Progenitor cell of endocrine pancreas (in vitro differentiated cells): ENCODE results near the gene MEIS2. TPM values are rescaled to one million over a fixed set of nuclear protein-coding genes. Genes with fewer than 3 reads are reported as not detected.

ENCODE experiments used
- DNase-seq: peaks from one replicate; pipeline ENCODE4 v3.0.0; 2021; ENCODE audit warnings: low spot score; ENCODE audit not compliant: unreplicated experiment
- H3K27ac Mint-ChIP-seq: 2 replicates; pipeline ENCODE4 v1.8.0; 2021; ENCODE audit warnings: mild to moderate bottlenecking, moderate library complexity, mixed read lengths
- H3K27me3 Mint-ChIP-seq: 2 replicates; pipeline ENCODE4 v1.8.0; 2021; ENCODE audit warnings: mixed read lengths
- H3K36me3 Mint-ChIP-seq: 2 replicates; pipeline ENCODE4 v1.8.0; 2022; ENCODE audit warnings: mixed read lengths; ENCODE audit not compliant: insufficient read depth
- H3K4me1 Mint-ChIP-seq: 2 replicates; pipeline ENCODE4 v1.8.0; 2021; ENCODE audit warnings: low read depth, mixed read lengths
- H3K4me3 Mint-ChIP-seq: 2 replicates; pipeline ENCODE4 v1.8.0; 2021; ENCODE audit warnings: low read depth, mild to moderate bottlenecking, moderate library complexity, mixed read lengths
- H3K9me3 Mint-ChIP-seq: 2 replicates; pipeline ENCODE4 v1.8.0; 2021; ENCODE audit warnings: low read depth, mixed read lengths
- total RNA-seq: library from RNA; stranded (reverse); gene quantifications from 2 replicates; pipeline ENCODE4 v1.2.1, GENCODE V29; 2021
- TF ChIP-seq, protein P1 (sequence below): fragments of 200-600 bp; sonication (generic); IDR thresholded peaks from one replicate; pipeline ENCODE4 v1.5.0; 2021; ENCODE audit warnings: antibody characterized with exemption, mild to moderate bottlenecking; ENCODE audit not compliant: unreplicated experiment

Gene MEIS2
- total RNA-seq, 1 donor from 2014 or later, result 133 TPM

- H3K4me3 Mint-ChIP-seq, result no peak overlapping the region
- H3K4me1 Mint-ChIP-seq, result peaks cover 22% of the 10 kb centered on the region
- no peak for DNase-seq
- no peak overlapping the region for H3K27ac Mint-ChIP-seq
- TF ChIP-seq, protein P1, sequence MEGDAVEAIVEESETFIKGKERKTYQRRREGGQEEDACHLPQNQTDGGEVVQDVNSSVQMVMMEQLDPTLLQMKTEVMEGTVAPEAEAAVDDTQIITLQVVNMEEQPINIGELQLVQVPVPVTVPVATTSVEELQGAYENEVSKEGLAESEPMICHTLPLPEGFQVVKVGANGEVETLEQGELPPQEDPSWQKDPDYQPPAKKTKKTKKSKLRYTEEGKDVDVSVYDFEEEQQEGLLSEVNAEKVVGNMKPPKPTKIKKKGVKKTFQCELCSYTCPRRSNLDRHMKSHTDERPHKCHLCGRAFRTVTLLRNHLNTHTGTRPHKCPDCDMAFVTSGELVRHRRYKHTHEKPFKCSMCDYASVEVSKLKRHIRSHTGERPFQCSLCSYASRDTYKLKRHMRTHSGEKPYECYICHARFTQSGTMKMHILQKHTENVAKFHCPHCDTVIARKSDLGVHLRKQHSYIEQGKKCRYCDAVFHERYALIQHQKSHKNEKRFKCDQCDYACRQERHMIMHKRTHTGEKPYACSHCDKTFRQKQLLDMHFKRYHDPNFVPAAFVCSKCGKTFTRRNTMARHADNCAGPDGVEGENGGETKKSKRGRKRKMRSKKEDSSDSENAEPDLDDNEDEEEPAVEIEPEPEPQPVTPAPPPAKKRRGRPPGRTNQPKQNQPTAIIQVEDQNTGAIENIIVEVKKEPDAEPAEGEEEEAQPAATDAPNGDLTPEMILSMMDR, result no peak
- peaks cover 28% of the 10 kb centered on the region for H3K27me3 Mint-ChIP-seq
- no peaks in the 10 kb centered on the region for H3K9me3 Mint-ChIP-seq
- no peaks in the 10 kb centered on the region for H3K36me3 Mint-ChIP-seq
These were observed 225.4 kb downstream of the MEIS2 start for GRCh38 chr15:36874930-36875329.

DNA sequence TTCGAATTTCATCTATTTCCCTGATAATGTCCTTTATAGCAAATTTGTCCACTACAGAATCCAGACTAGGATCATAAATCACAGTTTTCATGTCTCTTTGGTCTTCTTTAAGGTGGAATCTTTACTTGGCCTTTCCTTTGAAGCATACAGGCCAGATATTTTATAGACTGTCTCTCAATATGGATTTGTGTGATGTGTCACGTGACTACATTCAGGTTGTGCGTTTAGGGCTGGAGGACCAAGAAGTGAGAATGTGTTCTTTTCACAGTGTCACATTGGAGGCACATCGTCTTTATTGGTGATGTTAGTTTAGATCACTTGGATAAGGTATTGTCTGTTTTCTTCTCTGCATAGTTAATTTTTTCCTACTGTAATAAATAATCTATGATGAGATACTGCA lies 232.9 kb downstream of the MEIS2 start:
- no peaks in the 10 kb centered on the region for H3K27me3 Mint-ChIP-seq
- H3K36me3 Mint-ChIP-seq, result no peaks in the 10 kb centered on the region
- no peak overlapping the region for H3K27ac Mint-ChIP-seq
- TF ChIP-seq, protein P1, result no peak
- H3K4me1 Mint-ChIP-seq, result peaks cover 2% of the 10 kb centered on the region
- H3K9me3 Mint-ChIP-seq, result no peaks in the 10 kb centered on the region
- no peak overlapping the region for H3K4me3 Mint-ChIP-seq
- no peak for DNase-seq

GRCh38 chr15:36866896-36867295 lies 233.5 kb downstream of the MEIS2 start:
- TF ChIP-seq, protein P1, result no peak
- no peaks in the 10 kb centered on the region for H3K36me3 Mint-ChIP-seq
- H3K27me3 Mint-ChIP-seq, result no peaks in the 10 kb centered on the region
- peaks cover 2% of the 10 kb centered on the region for H3K4me1 Mint-ChIP-seq
- no peaks in the 10 kb centered on the region for H3K9me3 Mint-ChIP-seq
- no peak overlapping the region for H3K27ac Mint-ChIP-seq
- no peak for DNase-seq
- H3K4me3 Mint-ChIP-seq, result no peak overlapping the region

- Mint-ChIP-seq H3K27me3 (no peaks in the 10 kb centered on the region), H3K9me3 (no peaks in the 10 kb centered on the region), H3K27ac (no peak overlapping the region), H3K36me3 (no peaks in the 10 kb centered on the region), H3K4me1 (peaks cover 4% of the 10 kb centered on the region), H3K4me3 (no peak overlapping the region)
- no peak for DNase-seq
- TF ChIP-seq, protein P1, result no peak
These were observed 236.8 kb downstream of the MEIS2 start for GRCh38 chr15:36863570-36863969.

DNA sequence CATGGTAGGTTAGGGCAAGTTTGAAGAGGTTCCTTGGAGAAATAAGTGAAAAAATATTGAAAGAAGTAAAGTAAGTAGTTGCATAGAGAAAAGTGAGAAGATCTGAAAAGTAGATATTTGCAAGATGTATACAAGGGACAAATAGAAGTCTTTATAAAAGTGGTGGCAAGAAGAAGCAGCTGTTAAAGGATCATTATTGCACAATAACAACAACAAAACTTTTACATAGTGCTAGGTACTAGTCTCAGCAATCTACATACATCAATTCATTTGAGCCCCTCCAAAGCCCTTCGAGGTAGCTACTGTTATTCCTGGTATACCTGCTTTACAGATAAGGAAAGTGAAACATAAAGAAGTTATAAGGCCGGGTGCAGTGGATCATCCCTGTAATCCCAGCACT lies 239.6 kb downstream of the MEIS2 start:
- no peaks in the 10 kb centered on the region for H3K27me3 Mint-ChIP-seq
- H3K4me3 Mint-ChIP-seq, result no peak overlapping the region
- H3K9me3 Mint-ChIP-seq, result peaks cover 5% of the 10 kb centered on the region
- no peak overlapping the region for H3K27ac Mint-ChIP-seq
- no peak for DNase-seq
- peaks cover 1% of the 10 kb centered on the region for H3K36me3 Mint-ChIP-seq
- peaks cover 5% of the 10 kb centered on the region for H3K4me1 Mint-ChIP-seq
- TF ChIP-seq, protein P1, result no peak
